Cardiac muscle cell (in vitro differentiated cells and primary cell): ENCODE results near the gene RELA. TPM values are rescaled to one million over a fixed set of nuclear protein-coding genes. Genes with fewer than 3 reads are reported as not detected.
"Not testable (repeated sequence)": the region's sequence is repeated elsewhere in the genome, so short reads cannot be mapped to it uniquely, and the experiment has no call there.

Experiments
- DNase-seq, 2 donors: peaks; one replicate each; pipeline versions ENCODE4 v3.0.0 to v3.0.0-alpha.2; 2010 to 2017; ENCODE audit warnings: low read depth in 1 of 2, low spot score in 1 of 2
- H3K27ac ChIP-seq: fragments of 200-600 bp; sonication (generic); 2 replicates; pipeline ENCODE4 v1.5.1; 2016
- H3K27me3 ChIP-seq: fragments of 200-600 bp; sonication (generic); 2 replicates; pipeline ENCODE4 v1.6.0; 2016; ENCODE audit warnings: control low read depth
- H3K36me3 ChIP-seq: fragments of 200-600 bp; sonication (generic); 2 replicates; pipeline ENCODE4 v1.5.1; 2016; ENCODE audit warnings: control low read depth
- H3K4me1 ChIP-seq: fragments of 200-600 bp; sonication (generic); 2 replicates; pipeline ENCODE4 v1.8.1; 2017; ENCODE audit warnings: low read depth, mild to moderate bottlenecking, mixed run types
- H3K4me3 ChIP-seq: fragments of 200-600 bp; sonication (generic); 2 replicates; pipeline ENCODE4 v1.5.1; 2016; ENCODE audit warnings: mild to moderate bottlenecking
- H3K9me3 ChIP-seq: fragments of 200-600 bp; sonication (generic); 2 replicates; pipeline ENCODE4 v1.5.1; 2017; ENCODE audit warnings: low read depth, mild to moderate bottlenecking, control low read depth
- CTCF ChIP-seq: IDR thresholded peaks from 2 replicates; pipeline ENCODE4 v1.5.1; 2012; ENCODE audit warnings: low read depth, mild to moderate bottlenecking, low read length
- polyA plus RNA-seq: library from polyadenylated mRNA; unstranded; fragments of >200 nt; fragmentation: Nextera tagmentation; extraction: Ambion mirVana; gene quantifications from 2 replicates; pipeline ENCODE4 v1.2.1, GENCODE V29; 2016
- total RNA-seq: library from RNA; depleted of rRNA; stranded (reverse); fragments of >200 nt; gene quantifications from 2 replicates; pipeline ENCODE4 v1.2.3, GENCODE V29; 2016

RELA gene
- total and polyA plus RNA-seq, 2 experiments from 2014 or later, result 46.2 to 51.9 TPM

DNA sequence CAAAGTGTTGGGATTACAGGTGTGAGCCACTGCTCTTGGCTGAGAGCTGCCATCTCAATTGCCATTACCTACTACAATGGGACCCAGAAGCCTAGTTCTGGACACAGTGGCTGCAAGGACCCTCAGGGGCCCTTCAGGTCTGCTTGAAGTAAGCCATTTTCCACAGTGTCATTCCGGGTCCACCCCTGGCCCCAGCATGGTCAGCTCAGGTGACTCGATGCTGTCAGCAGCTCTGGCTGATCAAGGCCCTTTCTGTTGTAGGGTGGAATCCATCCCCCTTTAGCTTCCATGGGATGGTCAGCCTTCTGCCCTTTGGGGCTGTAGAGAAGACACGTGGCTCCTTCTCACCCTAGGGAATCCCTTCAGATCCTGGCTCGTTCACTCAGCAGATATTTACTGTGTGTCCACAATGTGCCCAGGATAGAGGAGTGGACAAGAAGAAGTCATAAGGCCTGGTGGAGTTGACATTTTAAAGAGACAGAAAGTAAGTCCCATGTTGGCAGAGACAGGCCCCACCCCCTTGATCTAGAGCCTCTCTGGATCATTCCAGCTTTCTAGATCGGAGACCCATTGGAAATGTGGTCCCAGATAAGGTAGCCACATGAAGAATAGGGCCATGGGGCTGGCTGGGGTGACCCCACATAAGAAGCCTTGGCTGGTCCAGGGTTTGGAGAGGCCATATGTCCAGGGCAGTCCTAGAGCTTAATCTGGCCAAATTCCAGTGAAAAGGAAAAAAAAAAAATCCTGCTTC, 34.3 kb upstream of the RELA start:
- TF ChIP-seq CTCF, result no peak
- no peaks in the 10 kb centered on the region for H3K9me3 ChIP-seq
- no peaks in the 10 kb centered on the region for H3K36me3 ChIP-seq
- H3K4me3 ChIP-seq, result no peak overlapping the region
- no peaks in the 10 kb centered on the region for H3K27me3 ChIP-seq
- no peak overlapping the region for H3K27ac ChIP-seq
- DNase-seq, result no peak
- H3K4me1 ChIP-seq, result no peaks in the 10 kb centered on the region

GRCh38 chr11:65695459-65696241, 32.9 kb upstream of the RELA start:
- Histone ChIP-seq H3K9me3 (no peaks in the 10 kb centered on the region), H3K4me1 (no peaks in the 10 kb centered on the region), H3K4me3 (no peak overlapping the region), H3K27me3 (no peaks in the 10 kb centered on the region), H3K27ac (no peak overlapping the region), H3K36me3 (no peaks in the 10 kb centered on the region)
- peak in 1 of 2 donors; percentile 58 for DNase-seq
- no peak for TF ChIP-seq CTCF

GRCh38 chr11:65692367-65692766, 29.7 kb upstream of the RELA start:
- no peak overlapping the region for H3K27ac ChIP-seq
- H3K36me3 ChIP-seq, result no peaks in the 10 kb centered on the region
- H3K27me3 ChIP-seq, result no peaks in the 10 kb centered on the region
- H3K4me3 ChIP-seq, result no peak overlapping the region
- H3K9me3 ChIP-seq, result no peaks in the 10 kb centered on the region
- DNase-seq, result no peak
- no peaks in the 10 kb centered on the region for H3K4me1 ChIP-seq
- TF ChIP-seq CTCF, result no peak

- H3K27me3 ChIP-seq, DNase-seq, H3K27ac ChIP-seq, H3K36me3 ChIP-seq, H3K4me3 ChIP-seq, H3K4me1 ChIP-seq, H3K9me3 ChIP-seq: not testable (repeated sequence)
Observed at GRCh38 chr11:65691847-65692246, 29.1 kb upstream of the RELA start.

GRCh38 chr11:65685981-65686380, 23.3 kb upstream of the RELA start:
- Histone ChIP-seq H3K27me3 (no peaks in the 10 kb centered on the region), H3K36me3 (no peaks in the 10 kb centered on the region), H3K9me3 (no peaks in the 10 kb centered on the region), H3K4me3 (no peak overlapping the region), H3K27ac (no peak overlapping the region), H3K4me1 (no peaks in the 10 kb centered on the region)
- DNase-seq, result peak; percentile 49 to 60
- TF ChIP-seq CTCF, result no peak

DNA sequence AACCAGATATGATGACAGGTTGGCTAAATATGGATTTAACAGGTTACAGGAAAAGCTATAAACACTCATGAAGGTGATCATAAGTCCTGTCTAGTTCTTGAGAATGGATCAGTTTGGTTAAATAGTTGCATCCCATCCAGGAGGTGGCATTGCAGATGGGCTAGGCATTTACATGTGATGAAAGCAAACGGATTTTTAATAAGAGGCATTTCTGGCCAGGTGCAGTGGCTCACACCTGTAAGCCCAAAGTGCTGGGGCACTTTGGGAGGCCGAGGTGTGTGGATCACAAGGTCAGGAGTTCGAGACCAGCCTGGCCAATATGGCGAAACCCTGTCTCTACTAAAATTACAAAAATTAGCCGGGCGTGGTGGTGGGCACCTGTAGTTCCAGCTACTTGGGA, 20.8 kb upstream of the RELA start:
- H3K27me3 ChIP-seq, DNase-seq, H3K9me3 ChIP-seq, H3K27ac ChIP-seq, H3K4me3 ChIP-seq, H3K36me3 ChIP-seq, H3K4me1 ChIP-seq: not testable (repeated sequence)
